Measurements from ENCODE around the gene ANK2.

DNA sequence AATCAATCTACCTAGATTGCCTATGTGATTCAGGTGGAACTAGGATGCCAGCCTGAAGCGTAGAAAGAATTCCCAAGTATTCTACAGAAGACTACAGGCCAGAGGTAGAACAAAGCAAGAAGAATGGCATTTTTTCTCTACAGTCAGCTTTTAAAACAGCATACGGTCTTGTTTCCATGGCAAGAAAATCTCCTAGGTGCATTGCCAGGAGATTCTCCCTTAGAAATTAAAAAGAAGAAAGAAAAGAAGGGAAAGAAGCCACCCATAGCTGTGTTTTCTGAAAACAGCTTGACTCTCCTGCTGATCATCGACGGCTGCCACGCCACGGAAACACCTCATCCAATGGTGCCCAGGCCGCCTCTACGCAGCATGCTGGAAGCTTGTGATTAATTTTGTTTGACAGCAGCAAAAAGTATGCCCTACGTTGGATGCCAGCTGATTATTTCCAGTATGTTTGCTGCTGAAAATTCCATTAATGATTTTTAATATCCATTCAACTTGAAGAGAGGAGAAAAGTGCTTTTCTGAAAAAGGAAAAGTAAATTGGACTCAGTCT is 24.1 kb downstream of the ANK2 start:
- TF ChIP-seq, protein P1, sequence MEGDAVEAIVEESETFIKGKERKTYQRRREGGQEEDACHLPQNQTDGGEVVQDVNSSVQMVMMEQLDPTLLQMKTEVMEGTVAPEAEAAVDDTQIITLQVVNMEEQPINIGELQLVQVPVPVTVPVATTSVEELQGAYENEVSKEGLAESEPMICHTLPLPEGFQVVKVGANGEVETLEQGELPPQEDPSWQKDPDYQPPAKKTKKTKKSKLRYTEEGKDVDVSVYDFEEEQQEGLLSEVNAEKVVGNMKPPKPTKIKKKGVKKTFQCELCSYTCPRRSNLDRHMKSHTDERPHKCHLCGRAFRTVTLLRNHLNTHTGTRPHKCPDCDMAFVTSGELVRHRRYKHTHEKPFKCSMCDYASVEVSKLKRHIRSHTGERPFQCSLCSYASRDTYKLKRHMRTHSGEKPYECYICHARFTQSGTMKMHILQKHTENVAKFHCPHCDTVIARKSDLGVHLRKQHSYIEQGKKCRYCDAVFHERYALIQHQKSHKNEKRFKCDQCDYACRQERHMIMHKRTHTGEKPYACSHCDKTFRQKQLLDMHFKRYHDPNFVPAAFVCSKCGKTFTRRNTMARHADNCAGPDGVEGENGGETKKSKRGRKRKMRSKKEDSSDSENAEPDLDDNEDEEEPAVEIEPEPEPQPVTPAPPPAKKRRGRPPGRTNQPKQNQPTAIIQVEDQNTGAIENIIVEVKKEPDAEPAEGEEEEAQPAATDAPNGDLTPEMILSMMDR (conservative IDR thresholded peaks at IDR 0.05; ENCODE audit: low read length): no peak
- TF ChIP-seq EZH2phosphoT487 (IDR thresholded peaks at IDR 0.05; ENCODE audit: borderline replicate concordance, low read depth, low read length): no peak
